GM08714 (cell line): ENCODE data around the gene HIVEP3.
A peak's percentile ranks its signal among the peaks of the same experiment; 100 is the strongest.

Experiments used
- H3K4me3 ChIP-seq: fragments of 200-500 bp; sonication (Bioruptor generic); 2 replicates; pipeline ENCODE4 v1.5.1; 2014; ENCODE audit warnings: mild to moderate bottlenecking, low read length, inconsistent platforms
- ZNF274 ChIP-seq: IDR thresholded peaks from 2 replicates; pipeline ENCODE4 v1.6.1; 2012; ENCODE audit warnings: mild to moderate bottlenecking, low read depth, low read length

Gene HIVEP3

DNA sequence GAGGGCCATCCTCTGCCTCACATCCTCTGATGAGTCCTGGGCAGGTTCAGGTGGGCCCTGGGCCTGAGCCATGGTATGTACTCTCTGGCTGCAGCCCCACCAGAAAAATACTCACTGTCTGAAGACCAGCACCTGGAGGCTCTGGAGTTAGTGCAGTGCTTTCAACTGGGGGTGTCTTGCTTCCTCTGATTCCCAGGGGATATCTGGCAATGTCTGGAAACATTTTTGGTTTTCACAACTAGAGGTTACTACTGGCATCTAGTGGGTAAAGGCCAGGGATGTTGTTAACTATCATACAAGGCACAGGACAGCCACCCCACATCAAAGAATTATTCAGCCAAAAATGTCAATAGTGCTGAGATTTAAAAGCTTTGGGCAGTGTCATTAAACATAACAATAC lies 152.7 kb downstream of the HIVEP3 start:
- no peak overlapping the region for H3K4me3 ChIP-seq
- TF ChIP-seq ZNF274: no peak

DNA sequence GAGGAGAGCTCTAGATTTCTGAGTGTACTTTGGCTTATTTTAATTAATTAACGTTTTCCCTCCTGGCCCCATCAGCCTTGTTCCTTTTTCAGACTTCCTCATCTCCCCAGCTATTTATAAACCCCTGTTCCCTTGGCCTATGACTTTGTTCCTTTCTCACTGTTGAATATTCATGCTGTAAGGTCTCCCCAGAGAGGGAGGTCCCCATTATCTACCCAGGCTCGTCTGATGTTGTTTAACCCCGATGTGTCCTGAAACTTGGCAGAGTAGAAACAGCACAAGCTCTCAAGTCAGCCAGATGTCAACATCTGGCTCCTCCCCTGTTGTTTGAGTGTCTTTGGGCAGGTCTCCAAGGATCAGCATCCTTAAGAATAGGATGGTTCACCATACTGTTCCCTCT lies 153.6 kb downstream of the HIVEP3 start:
- no peak overlapping the region for H3K4me3 ChIP-seq
- no peak for TF ChIP-seq ZNF274

DNA sequence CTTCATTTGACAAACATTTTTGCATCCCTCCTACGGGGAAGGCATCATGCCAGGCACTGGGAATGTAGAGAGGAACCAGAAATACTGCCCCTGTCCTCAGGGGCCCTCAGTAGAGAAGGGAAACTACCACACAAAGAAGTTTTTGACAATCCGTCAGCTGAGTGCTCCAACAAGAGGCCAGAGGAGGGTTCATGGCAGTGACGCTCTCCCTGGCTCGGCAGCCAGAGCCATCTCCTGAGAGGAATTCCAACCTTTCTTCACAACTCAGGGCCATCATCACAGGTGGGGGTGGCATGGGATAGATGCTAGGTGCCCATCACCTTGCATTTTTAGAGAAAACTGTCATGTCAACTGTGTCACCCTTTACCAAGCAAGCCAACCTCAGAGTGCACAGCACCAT lies 154.1 kb downstream of the HIVEP3 start:
- H3K4me3 ChIP-seq: no peak overlapping the region

DNA sequence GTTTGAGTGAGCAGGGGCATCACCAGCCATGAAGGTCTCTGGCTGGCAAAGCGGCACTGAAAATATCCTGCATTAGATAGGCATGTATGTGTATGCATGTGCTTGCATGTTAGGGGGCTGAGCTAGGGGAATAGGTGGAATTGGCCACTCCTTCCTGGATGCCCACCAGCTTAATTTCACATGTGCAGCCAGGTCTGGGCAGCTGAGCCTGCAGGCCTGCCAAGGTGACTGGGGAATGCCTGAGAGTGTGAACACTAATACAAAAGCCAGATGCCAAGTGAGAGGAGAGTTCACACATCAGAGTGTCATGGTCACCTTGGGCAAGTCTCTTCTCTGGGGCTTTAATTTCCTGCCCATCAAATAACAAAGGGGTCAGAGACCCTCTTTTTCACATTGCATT lies 155.9 kb downstream of the HIVEP3 start:
- no peak for TF ChIP-seq ZNF274
- no peak overlapping the region for H3K4me3 ChIP-seq

More for the DNA sequence above, 154.1 kb downstream of the HIVEP3 start:
- TF ChIP-seq ZNF274: no peak

DNA sequence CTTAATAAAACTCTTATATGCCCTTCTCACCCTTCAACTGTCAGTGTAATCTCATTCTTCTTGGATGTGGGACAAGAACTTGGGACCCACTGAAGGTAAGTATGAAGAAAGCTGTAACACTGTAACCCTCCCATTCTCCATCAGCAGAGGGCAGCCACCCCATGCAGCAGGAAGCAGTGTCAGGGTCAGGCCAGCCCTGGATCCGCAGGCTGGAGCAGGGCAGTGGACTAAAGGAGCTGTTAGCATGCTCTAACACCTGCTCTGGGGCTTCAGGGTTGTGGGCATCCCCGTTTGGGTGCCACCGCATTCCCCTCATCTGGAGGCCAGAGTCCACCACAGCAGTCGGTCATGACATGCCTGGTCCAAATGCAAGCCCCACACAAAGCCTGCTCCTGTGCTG lies 156.5 kb downstream of the HIVEP3 start:
- H3K4me3 ChIP-seq: no peak overlapping the region
- TF ChIP-seq ZNF274: no peak

DNA sequence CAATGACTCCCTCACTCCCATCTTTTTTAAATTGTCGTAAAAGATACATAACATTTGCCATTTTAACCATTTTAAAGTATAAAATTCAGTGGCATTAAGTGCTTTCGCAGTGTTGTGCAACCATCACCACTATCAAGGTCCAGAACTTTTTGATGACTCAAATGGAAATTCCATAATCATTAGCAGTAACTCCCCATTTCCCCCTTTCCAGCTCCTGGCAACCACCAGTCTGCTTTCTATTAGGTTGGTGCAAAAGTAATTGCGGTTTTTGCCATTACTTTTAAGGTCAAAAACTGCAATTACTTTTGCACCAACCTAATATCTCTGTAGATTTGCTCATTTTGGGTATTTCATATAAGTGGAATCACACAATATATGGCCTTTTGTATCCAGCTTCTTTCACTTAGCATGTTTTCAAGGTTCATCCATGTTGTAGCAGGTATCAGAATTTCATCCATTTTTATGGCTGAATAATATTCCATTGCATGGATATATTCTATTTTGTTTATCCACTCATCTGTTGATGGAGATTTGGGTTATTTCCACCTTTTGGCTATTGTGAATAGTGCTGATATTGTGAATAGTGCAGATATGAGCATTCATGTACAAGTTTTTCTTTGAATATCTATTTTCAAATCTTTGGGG lies 159.7 kb downstream of the HIVEP3 start:
- no peak overlapping the region for H3K4me3 ChIP-seq
- TF ChIP-seq ZNF274: no peak

DNA sequence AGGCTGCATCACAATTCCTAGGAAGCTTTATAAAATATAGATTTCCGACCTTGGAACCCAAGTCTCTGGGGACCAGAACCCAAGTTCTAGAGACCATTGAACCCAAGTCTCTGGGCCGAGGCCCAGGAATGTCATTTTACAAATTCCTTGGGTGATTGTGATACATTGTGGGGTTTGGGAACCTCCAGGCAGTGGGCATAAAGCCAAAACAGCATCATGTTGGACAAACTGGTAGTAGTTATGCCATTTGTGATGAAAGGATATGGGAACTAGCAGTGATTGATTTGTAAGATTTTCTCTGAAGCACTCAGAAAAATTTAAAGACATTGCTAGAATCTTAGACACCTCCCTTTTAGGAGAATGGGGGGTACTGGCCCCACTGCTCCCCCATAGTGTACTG lies 160.2 kb downstream of the HIVEP3 start:
- H3K4me3 ChIP-seq: no peak overlapping the region
- TF ChIP-seq ZNF274: no peak

DNA sequence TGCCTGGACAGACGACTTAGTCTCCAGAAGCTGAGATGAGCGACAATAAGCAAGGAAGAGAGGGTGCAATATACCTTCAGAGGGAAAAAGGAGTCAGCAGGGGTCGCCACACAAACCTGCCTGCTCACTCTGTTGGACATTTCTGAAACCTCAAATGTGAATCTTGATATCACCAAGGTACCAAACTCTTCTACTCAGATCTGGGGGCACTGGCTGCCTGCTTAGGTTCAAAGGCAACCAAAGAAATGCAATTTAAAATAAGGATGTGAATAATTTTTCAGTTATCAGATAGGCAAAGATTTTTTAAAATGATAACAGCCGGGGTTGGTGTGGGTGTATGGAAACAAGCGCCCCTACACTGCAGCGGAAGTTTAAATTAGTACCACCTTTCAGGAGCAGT lies 164.2 kb downstream of the HIVEP3 start:
- H3K4me3 ChIP-seq: no peak overlapping the region
- TF ChIP-seq ZNF274: no peak

DNA sequence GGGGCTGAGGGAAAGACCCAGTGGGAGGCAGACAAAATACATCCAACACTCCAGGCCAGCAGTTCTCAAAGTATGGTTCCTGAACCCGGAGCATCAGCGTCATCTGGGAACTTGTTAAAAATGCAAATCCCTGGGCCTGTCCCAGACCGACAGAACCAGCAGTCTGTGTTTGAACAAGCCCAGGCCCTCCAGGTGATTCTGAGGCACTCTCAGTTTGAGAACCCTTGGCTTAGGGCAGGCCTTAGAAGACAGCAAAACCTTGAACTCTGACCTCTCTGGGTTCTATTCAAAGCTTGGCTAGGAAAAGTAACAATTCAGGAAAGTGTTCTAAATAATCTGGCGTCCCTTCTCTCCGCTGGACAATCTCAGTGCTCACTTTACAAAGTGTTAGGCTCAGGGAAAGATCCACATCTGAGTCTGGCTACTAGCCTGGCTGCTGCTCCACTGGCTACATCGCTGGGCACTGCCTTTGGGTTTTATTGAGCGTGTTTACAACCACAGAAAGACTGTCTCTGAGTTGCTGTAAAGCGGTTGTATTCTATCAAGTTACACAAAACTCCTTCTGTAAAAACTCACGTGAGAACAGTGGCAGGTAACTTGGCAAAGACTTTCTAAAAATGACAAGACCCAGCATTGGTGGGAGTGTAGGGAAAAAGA lies 166.1 kb downstream of the HIVEP3 start:
- no peak for TF ChIP-seq ZNF274
- H3K4me3 ChIP-seq: no peak overlapping the region

DNA sequence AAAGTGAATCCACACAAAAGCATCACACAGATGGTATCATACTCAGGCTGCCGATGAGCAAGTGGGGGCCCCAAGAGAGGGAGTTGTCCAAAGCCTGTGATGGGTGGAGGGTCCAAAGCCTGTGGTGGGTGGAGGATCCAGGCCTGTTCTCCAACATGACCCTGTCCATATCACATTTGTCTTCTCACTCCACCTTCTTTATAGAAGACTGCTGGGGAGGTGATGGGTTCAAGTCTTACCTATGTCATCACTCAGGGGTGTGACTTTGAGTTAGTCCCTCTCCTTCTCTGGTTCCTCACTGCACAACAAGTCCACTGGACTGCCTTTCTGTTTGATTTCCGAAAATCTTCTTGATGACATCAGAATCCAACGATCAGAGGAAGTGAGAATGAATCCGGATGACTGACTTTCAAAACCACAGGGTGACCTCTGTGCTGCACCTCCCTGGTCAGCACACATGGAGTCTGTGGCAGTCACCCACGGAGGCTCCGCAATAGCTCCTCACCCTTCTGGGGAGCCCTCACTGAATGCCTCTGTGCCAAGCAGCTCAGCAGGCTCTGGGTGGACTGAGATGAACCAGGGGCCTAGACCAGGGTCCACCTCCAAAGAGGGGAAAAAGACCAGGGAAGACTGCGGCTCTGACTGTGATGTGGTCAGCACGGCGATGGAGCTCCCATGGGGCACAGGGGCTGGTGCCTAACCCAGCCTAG lies 166.8 kb downstream of the HIVEP3 start:
- H3K4me3 ChIP-seq: peak overlapping the region; percentile 6; the same call in 1 of the 2 replicates

DNA sequence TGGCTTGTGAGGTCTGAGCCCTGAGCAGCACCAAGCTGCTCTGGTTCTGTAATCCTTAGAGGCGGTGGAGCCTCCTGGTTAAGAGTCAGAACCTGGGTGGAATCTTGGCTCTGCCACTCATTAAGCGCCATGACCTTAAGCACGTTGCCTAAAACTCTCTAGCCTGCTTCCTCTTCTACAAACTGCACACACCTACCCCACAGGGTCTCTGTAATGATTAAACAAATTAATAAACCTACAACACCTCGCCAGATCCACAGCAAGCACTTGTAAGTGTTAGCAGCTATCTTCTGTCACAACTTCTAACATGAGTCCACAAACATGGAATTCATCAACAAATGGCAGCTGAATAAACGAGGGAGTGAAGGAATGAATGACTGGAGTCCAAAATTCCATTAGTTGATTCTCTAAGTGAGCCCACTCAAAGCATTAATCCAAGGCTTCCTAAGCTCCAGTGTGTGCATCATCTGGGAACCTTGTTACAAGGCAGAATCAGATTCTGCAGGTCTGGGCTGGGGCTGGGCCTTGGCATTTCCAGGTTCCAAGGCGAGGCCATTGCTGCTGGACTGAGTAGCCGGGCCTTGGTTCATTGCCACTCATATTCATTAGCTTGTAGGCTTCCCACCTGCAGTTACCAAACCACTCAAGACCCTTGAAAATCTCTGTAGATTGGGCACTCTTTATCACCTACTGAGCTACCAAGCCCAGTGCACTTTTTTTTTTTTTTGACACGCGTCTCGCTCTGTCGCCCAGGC lies 168.6 kb downstream of the HIVEP3 start:
- TF ChIP-seq ZNF274: no peak

More for the DNA sequence above, 166.8 kb downstream of the HIVEP3 start:
- no peak for TF ChIP-seq ZNF274

DNA sequence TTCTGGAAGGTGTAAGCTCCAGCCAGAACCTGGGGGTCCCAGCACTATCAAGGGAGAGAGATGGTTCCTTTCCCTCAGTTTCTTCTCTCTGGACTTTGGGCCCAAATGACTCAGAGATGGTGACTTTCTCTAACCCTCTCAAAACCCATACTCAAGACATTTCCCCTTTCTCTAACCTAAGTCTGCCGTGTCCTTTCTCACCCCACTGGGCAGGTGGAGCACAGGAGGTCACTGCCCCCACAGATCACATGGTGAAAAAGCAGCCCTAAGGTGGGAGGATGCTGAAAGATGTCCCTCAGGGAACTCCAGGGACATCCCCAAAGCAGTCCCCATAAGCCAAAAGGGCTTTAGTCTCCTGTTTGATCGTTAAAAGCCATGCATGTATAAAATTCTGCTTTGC lies 173.7 kb downstream of the HIVEP3 start:
- no peak for TF ChIP-seq ZNF274
- H3K4me3 ChIP-seq: no peak overlapping the region

More for the DNA sequence above, 168.6 kb downstream of the HIVEP3 start:
- H3K4me3 ChIP-seq: peak overlapping the region; percentile 26; the same call in 1 of the 2 replicates

DNA sequence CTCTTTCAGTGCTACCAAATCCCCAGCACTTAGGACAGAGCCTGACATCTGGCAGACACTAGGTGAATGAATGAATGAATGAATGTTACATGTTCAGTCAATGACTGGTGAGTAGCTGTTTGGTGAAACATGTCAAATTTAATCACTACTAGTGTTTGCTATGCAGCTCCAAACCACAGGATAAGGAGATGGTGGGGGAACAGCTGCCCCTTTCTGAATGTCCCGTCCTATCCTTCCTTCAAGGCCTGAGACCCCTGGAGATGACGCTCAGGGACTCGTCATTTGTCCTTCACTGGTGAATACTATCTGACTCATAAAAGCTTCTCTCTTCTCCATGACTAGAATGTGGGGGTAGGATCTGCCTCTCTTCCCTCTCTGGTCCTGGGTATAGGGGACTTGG lies 175.4 kb downstream of the HIVEP3 start:
- H3K4me3 ChIP-seq: no peak overlapping the region
- TF ChIP-seq ZNF274: no peak

DNA sequence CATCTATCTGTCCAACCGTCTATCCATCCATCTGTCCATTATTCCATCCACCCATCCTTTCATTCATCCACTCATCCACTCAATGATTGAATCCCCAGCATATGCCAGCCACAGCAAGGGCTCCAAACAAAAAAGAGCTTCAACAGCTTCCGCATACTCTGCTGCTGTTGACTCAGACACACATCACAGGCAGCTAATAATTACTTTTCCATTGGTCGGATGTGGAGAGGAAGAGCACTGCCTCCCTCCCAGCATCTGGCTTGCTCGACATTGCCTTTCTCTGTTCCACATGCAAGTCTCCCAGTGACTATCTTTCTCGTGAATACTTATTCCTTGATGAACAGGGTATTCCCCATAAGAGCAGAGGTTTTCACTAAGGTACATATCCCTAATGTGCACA lies 176.5 kb downstream of the HIVEP3 start:
- TF ChIP-seq ZNF274: no peak
- H3K4me3 ChIP-seq: no peak overlapping the region
